MM.1S (cell line): ENCODE results near the gene F7.

Experiments used
- DNase-seq: peaks from one replicate; pipeline ENCODE4 v3.0.0-alpha.2; 2015
- H2AFZ ChIP-seq: fragments of 300-600 bp; sonication (generic); 2 replicates; pipeline ENCODE4 v1.6.0; 2016; ENCODE audit warnings: antibody characterized with exemption, low read length
- H3F3A ChIP-seq: fragments of 300-600 bp; sonication (generic); 2 replicates; pipeline ENCODE4 v1.6.1; 2016; ENCODE audit warnings: mild to moderate bottlenecking, antibody characterized with exemption, low read length, moderate library complexity, mixed read lengths; ENCODE audit not compliant: insufficient read depth
- H3K27ac ChIP-seq: fragments of 300-600 bp; sonication (generic); 2 replicates; pipeline ENCODE4 v1.5.1; 2016; ENCODE audit warnings: mild to moderate bottlenecking, low read length
- H3K27me3 ChIP-seq: fragments of 300-600 bp; sonication (generic); replicated peaks from 2 replicates; pipeline ENCODE4 v1.6.0; 2016; ENCODE audit warnings: low read length; ENCODE audit not compliant: insufficient read depth
- H3K36me3 ChIP-seq: fragments of 300-600 bp; sonication (generic); replicated peaks from 2 replicates; pipeline ENCODE4 v1.6.1; 2016; ENCODE audit warnings: mild to moderate bottlenecking, low read length, mixed read lengths; ENCODE audit not compliant: insufficient read depth
- H3K4me1 ChIP-seq: fragments of 300-600 bp; sonication (generic); 2 replicates; pipeline ENCODE4 v1.6.1; 2016; ENCODE audit warnings: low read length, mixed read lengths
- H3K4me2 ChIP-seq: fragments of 300-600 bp; sonication (generic); 2 replicates; pipeline ENCODE4 v1.6.0; 2016; ENCODE audit warnings: low read depth, low read length
- H3K4me3 ChIP-seq: fragments of 300-600 bp; sonication (generic); 2 replicates; pipeline ENCODE4 v1.5.1; 2016; ENCODE audit warnings: low read length, mixed read lengths
- H3K79me2 ChIP-seq: fragments of 300-600 bp; sonication (generic); 2 replicates; pipeline ENCODE4 v1.6.1; 2016; ENCODE audit warnings: mixed run types, low read length, mixed read lengths
- H3K9ac ChIP-seq: fragments of 300-600 bp; sonication (generic); 2 replicates; pipeline ENCODE4 v1.6.1; 2016; ENCODE audit warnings: low read length, mixed read lengths
- H3K9me2 ChIP-seq: fragments of 300-600 bp; sonication (generic); replicated peaks from 2 replicates; pipeline ENCODE4 v1.6.1; 2016; ENCODE audit warnings: mild to moderate bottlenecking, low read length, mixed read lengths; ENCODE audit not compliant: insufficient read depth
- H3K9me3 ChIP-seq: fragments of 300-600 bp; sonication (generic); replicated peaks from 2 replicates; pipeline ENCODE4 v1.6.1; 2016; ENCODE audit warnings: mild to moderate bottlenecking, low read length, mixed read lengths; ENCODE audit not compliant: insufficient read depth
- H4K20me1 ChIP-seq: fragments of 300-600 bp; sonication (generic); 2 replicates; pipeline ENCODE4 v1.6.1; 2016; ENCODE audit warnings: mild to moderate bottlenecking, low read length, moderate library complexity, mixed read lengths; ENCODE audit not compliant: insufficient read depth
- CTCF ChIP-seq: fragments of 300-600 bp; sonication (generic); IDR thresholded peaks from 2 replicates; pipeline ENCODE4 v1.5.1; 2016; ENCODE audit warnings: antibody characterized with exemption, low read length, mixed read lengths
- EZH2 ChIP-seq: fragments of 300-600 bp; sonication (generic); optimal IDR thresholded peaks from 2 replicates; pipeline ENCODE3; 2017; ENCODE audit warnings: low read depth, mild to moderate bottlenecking, antibody characterized with exemption, low read length, mixed read lengths
- EZH2phosphoT487 ChIP-seq: fragments of 300-600 bp; sonication (generic); IDR thresholded peaks from 2 replicates; pipeline ENCODE4 v1.6.1; 2018; ENCODE audit warnings: antibody characterized with exemption, low read length

The F7 gene

GRCh38 chr13:113169277-113170272 lies 64.0 kb downstream of the F7 start:
- DNase-seq, result no peak
- Histone ChIP-seq H3K27ac (no peak overlapping the region), H3K36me3 (no peaks in the 10 kb centered on the region), H3K9ac (no peak overlapping the region), H3K4me1 (no peaks in the 10 kb centered on the region), H3K4me3 (no peak overlapping the region), H3K9me2 (no peaks in the 10 kb centered on the region), H2AFZ (no peak overlapping the region), H3K4me2 (no peak overlapping the region), H4K20me1 (no peaks in the 10 kb centered on the region), H3K79me2 (no peaks in the 10 kb centered on the region), H3K9me3 (no peaks in the 10 kb centered on the region), H3K27me3 (no peaks in the 10 kb centered on the region), H3F3A (no peaks in the 10 kb centered on the region)
- no peak for TF ChIP-seq EZH2phosphoT487
- TF ChIP-seq CTCF, result no peak
- TF ChIP-seq EZH2, result no peak
